ENCODE results near the gene SPATA13.

Gene SPATA13

DNA sequence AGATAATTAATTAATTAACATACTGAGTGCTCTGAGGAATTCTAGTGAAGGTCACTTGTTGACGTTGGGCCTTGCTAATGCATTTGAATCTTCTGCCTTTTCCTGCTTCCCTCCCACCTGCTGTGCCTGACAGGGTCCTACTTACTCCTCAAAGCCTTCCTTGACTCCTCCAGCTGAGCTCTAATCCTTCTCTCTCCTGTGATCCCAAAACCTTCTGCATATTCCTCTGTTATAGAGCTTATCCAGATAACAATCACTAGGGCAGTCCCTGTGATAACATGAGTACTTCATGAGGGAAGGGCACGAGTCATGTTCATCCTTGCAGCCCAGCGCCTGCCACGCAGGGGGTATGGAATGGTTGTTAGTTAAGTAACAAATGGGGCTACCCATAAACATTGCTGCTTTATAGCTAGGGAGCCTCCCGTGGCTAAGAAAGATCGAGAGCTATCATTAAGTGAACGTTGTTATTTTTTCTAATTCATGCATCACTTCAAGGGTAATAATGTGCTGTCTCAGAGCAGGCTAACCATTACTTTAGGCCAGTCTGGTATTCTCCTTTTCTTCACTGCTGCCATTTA lies 19.1 kb upstream of the SPATA13 start:
- no peak for DNase-seq (ENCODE audit: low read depth in 3 of 3)

DNA sequence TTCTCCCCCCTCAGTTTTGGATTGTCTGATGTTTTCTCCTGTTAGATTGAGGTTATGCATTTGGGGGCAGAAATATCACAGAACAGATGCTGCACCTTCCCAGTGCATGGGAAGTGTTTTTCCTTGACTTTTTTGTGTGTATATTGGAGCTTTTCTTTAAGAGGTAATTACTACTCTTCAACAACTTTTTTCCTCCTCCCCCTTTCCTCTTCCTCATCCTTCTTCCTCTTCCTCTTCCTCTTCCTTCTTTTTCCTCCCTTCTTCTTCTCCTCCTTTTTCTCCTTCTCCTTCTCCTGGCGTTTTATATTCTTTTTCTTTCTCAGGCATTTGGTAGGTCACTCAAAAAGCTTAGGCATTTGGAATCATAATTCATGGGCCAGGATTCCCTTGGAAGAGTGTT lies 18.1 kb upstream of the SPATA13 start:
- DNase-seq (ENCODE audit: low read depth in 3 of 3) = no peak

DNA sequence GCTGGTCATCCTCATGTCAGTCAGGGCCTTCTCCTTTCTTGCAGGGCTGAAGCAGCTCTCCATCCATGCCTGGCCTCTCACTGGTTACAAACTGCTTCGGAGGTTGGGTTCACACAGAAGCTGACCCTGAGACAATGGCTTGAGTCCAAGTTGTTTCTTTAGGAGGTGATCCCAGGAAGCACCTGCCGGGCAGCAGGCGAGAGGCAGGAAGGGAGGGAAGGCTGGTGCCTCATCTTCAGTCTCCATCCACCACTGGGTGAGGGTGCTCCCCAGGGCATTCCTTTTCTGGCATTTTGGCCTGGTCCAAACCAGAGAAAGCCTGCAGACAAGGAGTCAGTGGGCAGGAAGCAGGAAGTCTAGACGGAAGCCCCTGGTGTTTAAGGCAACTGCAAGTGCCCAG lies 17.6 kb upstream of the SPATA13 start:
- DNase-seq (ENCODE audit: low read depth in 3 of 3) = no peak

DNA sequence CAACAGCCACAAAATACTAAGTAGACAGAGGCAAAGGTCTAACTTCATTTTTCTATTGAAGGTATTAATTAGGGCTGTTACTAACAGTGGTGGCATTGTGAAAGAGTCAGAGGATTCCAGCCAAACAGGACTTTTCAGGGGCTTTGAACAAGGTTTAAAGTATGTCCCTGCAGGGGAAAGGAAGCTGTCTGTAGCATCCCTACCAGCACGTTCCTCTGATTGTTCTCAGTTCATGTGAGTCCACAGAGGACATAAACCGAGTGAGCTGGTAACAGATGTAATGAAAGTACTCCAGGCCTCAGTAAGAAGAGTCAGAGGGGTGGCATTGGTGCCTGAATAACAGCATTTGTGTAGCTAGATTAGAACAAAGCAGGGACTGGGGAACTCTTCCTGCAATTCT lies 15.3 kb upstream of the SPATA13 start:
- no peak for DNase-seq (ENCODE audit: low read depth in 3 of 3)

DNA sequence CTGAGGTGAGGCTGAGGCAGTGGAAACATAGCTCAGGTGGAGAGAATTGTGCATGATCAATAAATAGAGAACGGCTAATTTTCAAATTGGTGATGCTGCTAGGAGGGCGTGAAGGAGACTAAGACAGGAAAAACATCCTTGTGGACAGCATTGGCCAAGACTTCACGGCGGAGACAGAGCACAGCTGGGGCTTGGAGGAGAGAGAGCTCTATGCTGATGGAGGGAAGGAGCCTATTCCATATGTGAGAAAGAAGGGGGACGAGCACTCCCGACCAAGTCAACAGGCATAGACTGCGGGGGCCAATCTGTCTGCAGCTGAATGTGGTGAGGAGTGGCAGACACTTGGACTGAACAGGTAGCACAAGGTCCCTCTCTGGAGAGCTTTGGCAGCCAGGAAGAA lies 14.8 kb upstream of the SPATA13 start:
- DNase-seq (ENCODE audit: low read depth in 3 of 3) = no peak

DNA sequence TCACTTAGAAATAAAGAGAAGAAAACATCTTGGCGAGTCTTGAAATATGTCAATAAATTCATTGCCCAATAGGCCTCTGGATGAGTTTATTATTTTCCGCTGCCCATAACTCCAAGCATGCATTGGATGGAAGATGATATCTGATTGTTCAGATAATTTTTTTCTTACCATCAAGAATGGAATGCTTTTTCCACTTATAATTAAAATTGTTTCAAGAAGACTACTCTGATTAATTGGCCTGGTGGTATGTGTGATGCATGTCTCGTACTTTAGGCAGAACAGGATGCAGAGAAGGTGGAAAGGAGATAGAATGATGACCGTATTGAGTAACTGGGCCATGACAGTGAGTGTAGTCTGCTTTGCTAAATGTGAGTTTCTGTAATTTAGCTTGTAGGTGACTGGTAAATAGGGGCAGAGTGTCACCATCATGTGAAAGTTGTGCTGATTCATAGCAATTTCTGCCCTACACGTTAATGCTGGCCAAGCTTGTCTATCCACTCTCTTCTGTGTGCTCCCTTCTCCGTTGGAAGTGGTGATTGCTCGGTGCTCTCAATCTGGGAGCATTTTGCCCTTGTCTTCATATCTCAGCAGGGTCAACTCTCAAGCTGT lies 13.5 kb upstream of the SPATA13 start:
- DNase-seq (ENCODE audit: low read depth in 3 of 3) = no peak

DNA sequence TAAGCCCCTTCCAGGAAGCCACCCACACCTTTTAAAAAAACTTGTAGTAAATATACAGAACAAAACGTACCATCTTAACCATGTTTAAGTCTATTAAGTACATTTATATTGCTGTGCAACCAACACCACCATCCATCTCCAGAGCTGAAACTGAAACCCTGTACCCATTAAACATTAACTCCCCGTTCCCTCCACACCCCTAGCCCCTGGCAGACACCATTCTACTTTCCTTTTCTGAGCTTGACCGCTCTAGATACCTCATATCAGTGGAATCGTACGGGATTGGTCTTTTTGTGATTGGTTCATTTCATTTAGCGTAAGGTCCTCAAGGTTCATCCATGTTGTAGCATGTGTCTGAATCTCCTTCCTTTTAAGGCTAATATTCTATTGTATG lies 13.0 kb upstream of the SPATA13 start:
- DNase-seq (ENCODE audit: low read depth in 3 of 3) = no peak

DNA sequence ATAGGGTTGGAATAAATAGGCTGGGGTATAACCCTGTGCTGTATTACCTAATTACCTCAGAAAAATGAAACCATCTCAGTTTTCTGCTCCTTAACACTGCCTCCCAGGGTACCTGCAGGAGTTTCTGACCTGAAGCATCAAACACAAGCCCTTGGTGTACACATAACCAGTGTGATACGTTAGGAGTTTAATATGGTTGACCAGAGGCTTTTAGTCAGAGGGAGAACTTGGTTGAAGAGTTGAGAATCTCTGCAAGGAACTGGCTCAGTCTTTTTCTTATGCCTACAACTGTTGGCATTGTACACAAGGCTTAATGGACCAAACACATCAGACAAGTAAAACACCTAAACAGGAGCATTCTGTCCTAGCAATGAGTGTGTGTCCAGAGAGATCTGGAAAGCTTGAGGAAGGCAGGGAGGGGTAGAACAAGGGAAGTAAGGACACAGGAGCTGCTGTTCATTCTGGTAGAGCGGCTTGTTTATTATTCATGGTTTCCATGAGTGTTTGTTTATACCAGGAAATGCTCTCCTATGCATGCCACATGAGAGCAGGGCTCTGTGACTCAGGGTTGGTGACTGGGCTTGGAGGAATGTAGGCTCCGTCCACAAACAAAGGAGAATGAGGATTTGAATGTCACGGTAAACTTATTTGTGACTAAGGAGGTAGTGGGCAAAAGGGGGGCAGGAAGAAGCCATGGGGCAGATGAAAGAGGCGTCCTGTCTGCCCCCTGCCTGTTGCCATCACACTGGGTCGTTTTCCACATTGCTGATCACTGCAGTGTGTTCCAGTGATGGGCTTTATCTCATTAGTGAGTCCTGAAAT lies 11.9 kb upstream of the SPATA13 start:
- DNase-seq (ENCODE audit: low read depth in 3 of 3) = no peak

DNA sequence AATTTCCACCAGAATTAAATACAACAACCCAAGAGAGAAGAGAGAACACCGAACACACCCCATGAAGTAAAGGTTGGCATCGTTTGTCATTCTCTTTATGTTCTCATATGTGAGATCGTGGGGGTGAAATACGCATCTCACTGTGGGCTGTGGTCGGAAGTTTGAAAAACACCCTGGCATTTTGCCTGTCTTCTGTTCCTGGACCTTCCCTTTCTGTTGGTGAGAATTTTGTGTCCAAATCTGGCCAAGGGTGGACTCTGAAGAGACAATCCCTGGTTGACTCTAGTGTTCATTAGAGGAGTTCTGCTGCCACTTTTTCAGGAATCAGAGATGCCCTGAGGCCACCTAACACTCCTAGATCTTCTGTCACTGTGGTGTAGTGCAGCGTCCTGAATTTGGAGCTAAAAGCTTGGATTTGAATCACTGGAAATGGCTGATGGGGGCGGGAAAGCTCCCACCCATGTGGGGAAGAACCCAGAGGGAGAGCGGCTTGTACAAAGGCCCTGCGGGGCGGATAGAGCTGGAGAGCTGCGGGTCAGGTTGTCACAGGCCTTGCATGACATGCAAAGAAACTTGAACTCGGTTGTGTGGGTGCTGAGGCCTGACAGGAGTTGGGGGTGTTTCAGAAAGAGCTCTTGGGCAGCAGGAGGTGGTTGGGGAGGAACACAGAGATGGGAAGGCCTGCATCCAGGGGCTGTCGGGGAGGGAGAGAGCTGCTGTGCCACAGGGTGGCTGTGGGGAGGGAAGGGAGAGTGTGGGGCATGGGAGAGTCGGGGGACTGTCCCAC lies 11.1 kb upstream of the SPATA13 start:
- DNase-seq (ENCODE audit: low read depth in 3 of 3) = no peak

DNA sequence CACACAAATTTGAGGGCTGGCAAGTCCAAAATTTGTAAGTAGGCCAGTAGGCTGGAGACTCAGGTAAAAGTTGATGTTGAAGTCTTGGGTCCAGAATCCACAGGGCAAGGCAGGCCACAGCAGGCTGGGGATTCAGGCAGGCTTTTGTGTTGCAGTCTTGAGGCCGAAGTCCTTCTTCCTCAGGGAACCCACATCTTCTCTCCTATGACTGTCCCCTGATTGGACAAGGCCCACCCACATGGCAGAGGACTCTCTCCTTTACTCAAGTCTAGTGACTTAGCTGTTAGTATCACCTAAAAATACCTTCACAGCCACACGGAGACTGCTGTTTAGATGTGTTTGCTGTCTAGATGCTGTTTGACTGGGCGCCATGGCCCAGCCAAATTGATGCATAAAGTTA lies 9.9 kb upstream of the SPATA13 start:
- no peak for DNase-seq (ENCODE audit: low read depth in 3 of 3)

DNA sequence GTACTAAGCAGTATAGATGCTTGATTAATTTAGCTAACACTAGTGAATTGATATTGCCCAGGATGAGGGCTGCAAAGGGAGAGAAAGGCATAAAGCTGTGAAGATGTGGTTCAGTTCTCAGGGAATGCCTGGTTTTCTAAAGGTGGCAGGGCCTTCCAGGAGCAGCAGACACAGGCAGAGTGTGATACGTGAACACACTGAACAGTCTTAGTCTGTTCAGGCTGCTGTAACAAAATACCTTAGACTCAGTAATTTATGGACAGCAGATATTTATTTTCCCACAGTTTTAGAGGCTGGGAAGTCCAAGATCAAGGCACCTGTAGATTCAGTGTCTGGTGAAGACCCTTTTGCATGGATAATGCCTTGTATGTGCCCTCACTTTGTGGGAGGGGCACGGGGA lies 8.7 kb upstream of the SPATA13 start:
- no peak for DNase-seq (ENCODE audit: low read depth in 3 of 3)

DNA sequence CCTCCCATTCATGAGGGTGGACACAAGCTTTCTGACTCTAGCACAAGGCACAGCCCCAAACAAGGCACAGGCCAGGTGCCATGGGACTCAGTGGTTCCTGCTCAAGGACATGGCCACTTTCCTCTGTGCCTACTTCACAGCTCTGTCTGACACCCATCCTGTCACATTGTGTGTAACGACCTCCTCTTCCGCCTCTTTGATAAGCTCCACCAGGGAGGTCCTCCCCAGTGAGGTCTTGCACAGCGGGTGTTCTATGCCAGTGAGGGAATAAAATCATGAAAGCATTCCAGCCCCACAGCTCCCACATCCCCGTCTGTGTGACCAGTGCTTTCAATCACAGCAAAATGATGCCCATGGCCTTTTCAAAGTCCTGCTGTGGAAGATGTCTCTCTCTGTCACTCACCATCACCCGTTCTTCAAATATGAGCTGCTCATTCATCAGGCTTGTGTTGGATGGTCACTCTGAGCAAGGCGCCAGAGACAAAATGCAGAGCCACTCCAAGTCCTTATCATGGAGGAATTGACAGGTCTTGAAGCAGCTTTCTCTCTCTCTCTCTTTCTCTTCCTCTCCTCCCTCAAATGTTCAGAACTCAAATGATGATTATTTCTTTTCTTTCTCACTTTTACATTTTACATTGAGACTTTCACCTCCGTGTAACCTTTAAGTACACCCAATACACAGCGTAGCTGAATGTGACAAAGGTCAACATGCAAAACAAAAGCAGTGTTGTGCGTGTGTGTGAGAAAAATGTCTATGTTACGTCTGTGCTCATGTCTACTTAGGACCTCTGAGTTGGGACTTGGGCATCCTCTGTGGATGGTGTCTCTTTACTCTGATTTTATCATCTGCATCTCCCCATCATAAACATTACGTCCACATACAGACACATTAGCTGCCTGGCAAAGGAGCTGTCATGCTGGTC lies 8.0 kb upstream of the SPATA13 start:
- DNase-seq (ENCODE audit: low read depth in 3 of 3) = no peak

DNA sequence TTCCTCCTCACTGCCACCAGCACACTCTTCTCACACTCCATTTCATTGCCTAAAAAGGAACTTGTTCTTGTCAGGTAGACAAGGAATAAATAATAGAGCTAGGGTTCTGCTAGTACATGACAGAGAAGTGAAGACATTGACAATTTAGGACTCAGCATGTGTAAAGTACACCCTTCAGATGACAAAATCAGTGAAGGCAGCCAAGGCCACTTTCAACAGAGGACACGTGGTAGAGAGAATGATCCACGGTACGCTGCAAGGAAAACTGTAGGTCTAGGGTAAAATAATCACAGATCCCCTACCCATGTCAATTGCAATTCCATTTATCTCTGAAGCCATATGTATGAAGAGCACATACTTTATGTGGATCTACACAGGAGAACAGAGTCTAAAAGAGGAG lies 7.2 kb upstream of the SPATA13 start:
- no peak for DNase-seq (ENCODE audit: low read depth in 3 of 3)

DNA sequence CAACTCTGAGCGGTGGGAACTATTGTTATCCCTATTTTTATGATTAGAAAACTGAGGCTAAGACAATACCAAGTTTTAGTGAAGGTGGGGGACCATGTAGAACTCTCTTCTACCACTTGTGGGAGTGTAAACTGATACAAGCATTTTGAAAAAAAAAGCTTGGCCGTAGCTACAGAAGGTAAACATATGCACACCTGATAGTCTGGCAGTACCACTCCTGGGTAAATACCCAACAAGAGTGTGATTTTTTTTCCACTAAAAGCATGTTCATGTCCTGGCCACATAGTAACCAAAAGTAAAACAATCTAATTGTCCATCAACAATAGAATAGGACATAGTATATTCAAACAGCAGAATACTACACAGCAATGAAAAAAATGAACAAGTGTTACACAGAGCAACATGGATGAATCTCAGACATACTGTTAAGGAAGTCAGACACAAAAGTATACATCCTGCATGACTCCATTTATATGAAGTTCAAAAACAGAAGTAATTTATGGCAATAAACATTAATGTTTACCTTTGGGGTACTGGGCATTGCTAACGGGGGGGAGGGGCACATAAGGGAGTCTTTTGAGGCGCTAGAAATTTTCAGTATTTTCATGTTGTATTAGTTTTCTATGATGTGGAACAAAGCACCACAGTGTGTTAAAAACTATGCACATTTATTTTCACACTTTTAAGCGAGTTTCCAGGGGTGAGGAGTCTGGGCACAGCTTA lies 6.4 kb upstream of the SPATA13 start:
- DNase-seq (ENCODE audit: low read depth in 3 of 3) = no peak

DNA sequence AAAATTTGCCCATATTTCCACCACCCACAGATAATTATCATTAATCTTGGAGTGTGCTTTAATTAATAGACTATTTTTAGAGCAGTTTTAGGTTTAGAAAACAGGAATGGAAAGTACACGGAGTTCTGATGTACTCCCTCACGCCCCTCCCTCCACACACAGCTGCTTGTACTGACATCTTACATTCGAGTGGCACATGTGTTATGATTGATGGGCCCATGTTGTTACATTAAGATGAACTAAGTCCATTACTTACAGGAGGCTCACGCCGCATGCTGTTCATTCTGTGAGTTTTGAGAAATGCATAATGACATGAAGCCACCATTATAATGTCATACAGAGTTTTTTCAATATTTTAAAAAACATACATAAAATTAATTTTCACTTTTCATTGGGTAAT lies 1.2 kb upstream of the SPATA13 start:
- no peak for DNase-seq (ENCODE audit: low read depth in 3 of 3)

DNA sequence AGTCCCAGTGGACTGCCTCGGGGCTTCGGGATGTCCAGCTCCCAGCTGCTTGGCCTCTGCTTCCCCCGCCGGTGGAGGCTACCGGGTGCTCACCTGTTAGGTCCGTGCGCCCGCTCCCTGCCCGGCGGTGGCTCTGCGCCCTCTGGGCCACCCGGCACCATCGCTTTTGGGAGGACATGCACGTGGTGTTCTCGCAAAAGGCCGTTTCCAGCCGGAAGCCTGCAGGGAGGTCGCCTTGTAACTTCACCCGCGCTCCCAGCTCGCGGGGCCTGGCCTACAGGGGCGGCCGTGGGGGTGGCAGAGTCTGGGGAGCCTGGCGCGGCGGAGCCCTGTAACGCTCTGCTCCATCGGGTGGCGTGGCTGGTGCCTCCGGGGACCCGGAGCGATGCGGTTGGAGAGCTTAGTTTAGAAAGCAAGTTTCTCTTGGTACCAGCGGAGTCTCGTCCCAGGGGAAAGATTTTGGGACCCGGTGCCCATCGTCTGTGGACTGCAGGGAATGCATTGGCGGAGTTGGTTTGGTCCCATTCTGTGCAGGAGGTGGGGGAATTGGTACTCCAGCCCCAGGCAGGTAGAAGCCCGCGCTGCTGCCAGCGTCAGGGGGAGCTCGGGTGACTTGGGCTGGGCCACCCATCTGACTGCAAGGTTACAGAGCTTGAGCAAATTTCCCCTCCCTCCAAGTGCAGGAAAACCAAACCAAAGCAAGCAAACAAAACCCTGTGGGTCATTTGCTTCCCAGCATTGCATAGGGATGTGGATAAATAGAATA lies 673 bp downstream of the SPATA13 start:
- peak in 2 of 3 donors; percentile 5 to 33 for DNase-seq (ENCODE audit: low read depth in 3 of 3)

DNA sequence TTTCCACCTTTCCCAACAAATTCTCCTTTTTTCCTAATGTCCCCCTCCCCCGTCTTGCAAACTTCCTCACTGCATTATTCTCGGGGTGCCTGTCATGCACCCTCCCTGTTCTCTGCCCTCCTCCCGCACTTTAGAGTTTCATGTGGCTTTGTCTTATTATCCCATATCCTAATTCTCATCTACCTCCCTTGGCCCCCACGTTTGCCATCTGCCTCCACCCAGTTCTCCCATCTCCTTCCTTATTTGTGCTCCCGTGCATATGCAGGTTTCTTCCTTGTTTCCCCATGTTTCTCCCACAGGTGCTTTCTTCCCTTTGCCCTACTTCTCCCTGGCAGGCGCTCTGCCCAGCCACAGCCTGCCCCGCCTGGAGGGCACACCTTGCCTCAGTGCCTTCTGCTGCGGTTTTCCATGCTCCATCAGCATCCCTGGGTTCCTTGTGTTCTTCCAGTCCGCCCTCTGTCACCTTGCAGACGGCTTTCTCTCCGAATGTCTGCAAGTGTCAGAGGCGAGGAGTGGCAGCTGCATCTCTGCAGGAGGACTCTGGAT lies 1.5 kb downstream of the SPATA13 start:
- no peak for DNase-seq (ENCODE audit: low read depth in 3 of 3)

DNA sequence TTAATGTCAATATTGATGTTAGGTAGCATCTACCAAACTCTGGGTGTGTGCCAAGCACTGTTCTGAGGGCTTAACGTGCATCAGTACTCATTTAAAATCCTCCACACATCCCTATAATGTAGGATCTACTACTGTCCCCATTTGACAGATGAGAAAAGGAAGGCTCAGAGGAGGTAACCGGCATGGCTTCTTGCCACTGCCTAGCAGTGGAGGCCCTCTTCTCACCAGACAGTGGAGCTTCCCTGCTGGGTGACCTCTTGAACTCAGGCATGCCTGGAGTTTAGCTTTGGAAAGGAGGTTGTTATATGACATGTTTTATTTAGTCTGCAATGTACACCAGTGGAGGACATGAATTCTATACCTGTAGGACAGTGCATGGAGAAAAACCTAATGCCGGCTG lies 2.1 kb downstream of the SPATA13 start:
- DNase-seq (ENCODE audit: low read depth in 3 of 3) = no peak

DNA sequence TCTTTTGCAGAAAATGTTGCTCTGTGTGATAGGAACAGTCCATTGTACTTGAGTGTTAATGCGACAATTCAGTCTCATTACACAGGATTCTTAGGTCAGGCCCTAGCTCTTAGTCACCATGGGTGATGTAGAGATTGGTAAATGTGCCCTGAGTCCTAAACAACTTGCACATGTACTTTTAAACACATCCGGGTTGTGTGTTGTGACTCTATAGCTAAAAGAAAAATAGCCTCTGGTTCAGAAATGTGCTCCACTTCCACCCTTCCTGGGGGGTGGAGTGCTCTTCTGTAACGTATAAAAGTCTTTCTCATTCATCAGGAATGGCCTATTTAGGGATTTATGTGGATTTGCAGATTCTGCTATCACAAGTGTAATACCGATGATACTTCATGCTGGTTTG lies 5.2 kb downstream of the SPATA13 start:
- no peak for DNase-seq (ENCODE audit: low read depth in 3 of 3)

DNA sequence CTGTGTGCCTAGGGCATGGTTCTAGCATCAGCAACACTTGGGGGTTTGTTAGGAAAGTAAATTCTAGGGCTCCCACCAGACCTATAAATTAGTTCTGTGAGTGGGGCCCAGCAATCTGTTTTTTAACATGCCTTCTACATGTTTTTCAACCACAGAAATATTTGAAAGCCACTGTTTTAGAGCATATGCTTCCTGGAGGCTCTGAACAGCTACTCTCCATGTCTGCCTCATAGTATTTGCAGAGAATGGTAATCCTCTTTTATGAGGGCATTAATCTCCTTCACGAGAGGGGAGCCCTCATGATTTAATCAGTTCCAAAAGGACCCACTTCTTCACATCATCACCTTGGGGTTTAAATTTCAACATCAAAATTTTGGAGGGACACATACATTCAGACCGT lies 6.0 kb downstream of the SPATA13 start:
- DNase-seq (ENCODE audit: low read depth in 3 of 3) = no peak

Data from stimulated activated CD4-positive, alpha-beta T cell treated with anti-CD3 and anti-CD28 coated beads, TNF-alpha, amount 100 ng/mL, for 48 hours (primary cell).